ENCODE data around the gene HUS1. TPM values are rescaled to one million over a fixed set of nuclear protein-coding genes. Genes with fewer than 3 reads are reported as not detected.
A peak's percentile ranks its signal among the peaks of the same experiment; 100 is the strongest.

The HUS1 gene
- total and polyA plus RNA-seq, 2 of the 8 experiments (the other 6 are each of a cell fraction or from before 2014, with no cell fraction given) = 15.0 to 33.0 TPM

DNA sequence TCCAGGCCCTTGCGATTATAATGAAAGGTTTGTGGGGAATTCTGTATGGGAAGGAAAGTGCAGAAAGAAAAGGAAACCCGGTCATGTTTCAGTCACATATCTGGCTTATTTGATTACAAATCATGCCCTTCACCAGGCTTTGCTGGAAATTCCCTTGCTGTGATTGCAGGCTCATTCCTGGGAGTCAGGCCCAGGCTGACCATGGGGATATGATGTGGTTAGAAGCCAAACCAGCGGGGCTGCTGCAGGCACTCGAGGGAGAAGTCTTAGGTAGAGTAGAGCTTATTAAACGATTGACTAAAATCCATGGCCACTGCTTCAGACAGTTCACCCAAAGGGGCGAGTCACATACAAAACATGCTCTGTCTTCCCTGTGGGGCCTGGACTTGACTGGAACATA, 47.4 kb downstream of the HUS1 start:
- H2BK15ac ChIP-seq (ENCODE audit: low read length) = no peak overlapping the region
- no peak overlapping the region for H3K27ac ChIP-seq (ENCODE audit: low read depth, low read length)
- no peak overlapping the region for H3K4me2 ChIP-seq (ENCODE audit: insufficient read depth in 1 of 2, low read depth in 2 of 2, low read length in 2 of 2)
- no peak overlapping the region for H3K56ac ChIP-seq (replicated peaks; ENCODE audit: insufficient read length, low read depth, low read length)
- no peak overlapping the region for H2AK5ac ChIP-seq (ENCODE audit: low read depth, low read length)
- 0 out of 2 replicates have a peak overlapping the region, but pooled peaks have one; percentile 1 for H4K8ac ChIP-seq (ENCODE audit: extremely low read depth, insufficient read depth, low read length)
- DNase-seq (ENCODE audit: low read depth in 1 of 2, low spot score in 2 of 2) (no peak), FAIRE-seq (no peak)
- no peaks in the 10 kb centered on the region for H3K23me2 ChIP-seq (ENCODE audit: low read depth, low read length)
- H4K20me1 ChIP-seq (replicated peaks in 1 of 2; ENCODE audit: control insufficient read depth in 1 of 2, insufficient read depth in 2 of 2, low read length in 2 of 2) = no peaks in the 10 kb centered on the region
- CTCF ChIA-PET (ENCODE audit: partially characterized antibody) = interaction anchor here (1.3 to 1.5 kb wide), 2 partner anchors 12 to 16 kb away, joined by 3 to 10 read pairs; no protein-coding TSS in a partner anchor
- H2BK5ac ChIP-seq (ENCODE audit: low read depth, low read length) = no peak overlapping the region
- no peaks in the 10 kb centered on the region for H3K36me3 ChIP-seq (ENCODE audit: control insufficient read depth in 2 of 4, insufficient read depth in 4 of 4, low read length in 3 of 4)
- no peaks in the 10 kb centered on the region; a peak in 1 of 7 replicates for H3K4me1 ChIP-seq (replicated peaks in 1 of 4; ENCODE audit: control insufficient read depth in 3 of 4, insufficient read depth in 4 of 4, low read length in 3 of 4)
- no peak overlapping the region for H4K91ac ChIP-seq (replicated peaks; ENCODE audit: insufficient read length, low read length)
- no peak overlapping the region for H4K5ac ChIP-seq (ENCODE audit: insufficient read length, low read depth, low read length)
- no peak overlapping the region for H2AFZ ChIP-seq (ENCODE audit: low read length)
- H3K9me3 ChIP-seq (ENCODE audit: insufficient read depth in 2 of 2, low read depth in 1 of 2, low read length in 1 of 2) = no peaks in the 10 kb centered on the region
- no peak overlapping the region for H2BK120ac ChIP-seq (replicated peaks; ENCODE audit: low read depth, low read length)
- H3K9ac ChIP-seq (replicated peaks in 1 of 4; ENCODE audit: extremely low read depth in 1 of 4, low read depth in 3 of 4, low read length in 3 of 4) = no peak overlapping the region
- H2BK12ac ChIP-seq (ENCODE audit: low read depth, low read length) = no peak overlapping the region
- H3K23ac ChIP-seq (ENCODE audit: insufficient read length) = no peak overlapping the region
- no peaks in the 10 kb centered on the region for H3K79me2 ChIP-seq (ENCODE audit: control insufficient read depth in 1 of 2, insufficient read depth in 2 of 2, low read length in 2 of 2)
- no peak overlapping the region for H2BK20ac ChIP-seq (ENCODE audit: low read length)
- no peak overlapping the region for H3K4ac ChIP-seq (replicated peaks; ENCODE audit: insufficient read length, low read depth, low read length)
- no peaks in the 10 kb centered on the region for H3K79me1 ChIP-seq (ENCODE audit: low read depth, low read length)
- 79% methylated on average over 6 of the region's 6 CpGs; no CpG with 5 or more reads in 1 of the 2 experiments for WGBS, 2 experiments (ENCODE audit: extremely low coverage in 1 of 2, insufficient coverage in 1 of 2, insufficient read length in 1 of 2, insufficient replicate concordance in 2 of 2, low coverage in 1 of 2, low lambda C conversion rate in 2 of 2, missing lambda C conversion rate in 1 of 2)
- H3K14ac ChIP-seq (ENCODE audit: insufficient read length) = no peak overlapping the region
- H3K18ac ChIP-seq (ENCODE audit: extremely low read depth, low read length) = no peak overlapping the region
- H3K4me3 ChIP-seq (ENCODE audit: extremely low read depth in 1 of 4, insufficient read depth in 2 of 4, low read depth in 3 of 4, low read length in 4 of 4) = no peak overlapping the region
- POLR2A ChIA-PET (ENCODE audit: partially characterized antibody) = no interaction called here
- H3K27me3 ChIP-seq (replicated peaks in 1 of 4; ENCODE audit: control insufficient read depth in 3 of 4, extremely low read depth in 1 of 4, insufficient read depth in 3 of 4, low read length in 3 of 4) = no peaks in the 10 kb centered on the region
- TF ChIP-seq ASH2L (IDR thresholded peaks at IDR 0.05; ENCODE audit: low read length) (no peak), FOSL1 (IDR thresholded peaks at IDR 0.05; ENCODE audit: insufficient read depth, low read depth, low read length) (no peak), JUN (IDR thresholded peaks at IDR 0.05; ENCODE audit: low read depth, low read length) (no peak), SP2 (IDR thresholded peaks at IDR 0.05; ENCODE audit: low read length) (no peak), TEAD4 (IDR thresholded peaks at IDR 0.05; ENCODE audit: low read depth, low read length) (no peak), RXRA (IDR thresholded peaks at IDR 0.05; ENCODE audit: insufficient read depth, low read depth, low read length) (no peak), NANOG (IDR thresholded peaks at IDR 0.05; ENCODE audit: insufficient read depth, low read depth, low read length, poor library complexity, severe bottlenecking) (no peak), RFX5 (IDR thresholded peaks at IDR 0.05; ENCODE audit: borderline replicate concordance, low read depth, low read length) (no peak), SRF (IDR thresholded peaks at IDR 0.05; ENCODE audit: low read depth, low read length) (no peak), BCL11A (IDR thresholded peaks at IDR 0.05; ENCODE audit: low read depth in 2 of 2, low read length in 2 of 2) (no peak), POLR2AphosphoS5 (IDR thresholded peaks at IDR 0.05; ENCODE audit: low read depth, low read length) (no peak), TAF7 (optimal IDR thresholded peaks at IDR 0.05; ENCODE audit: borderline replicate concordance, low read depth, low read length) (no peak)
- TF ChIP-seq, protein P1, sequence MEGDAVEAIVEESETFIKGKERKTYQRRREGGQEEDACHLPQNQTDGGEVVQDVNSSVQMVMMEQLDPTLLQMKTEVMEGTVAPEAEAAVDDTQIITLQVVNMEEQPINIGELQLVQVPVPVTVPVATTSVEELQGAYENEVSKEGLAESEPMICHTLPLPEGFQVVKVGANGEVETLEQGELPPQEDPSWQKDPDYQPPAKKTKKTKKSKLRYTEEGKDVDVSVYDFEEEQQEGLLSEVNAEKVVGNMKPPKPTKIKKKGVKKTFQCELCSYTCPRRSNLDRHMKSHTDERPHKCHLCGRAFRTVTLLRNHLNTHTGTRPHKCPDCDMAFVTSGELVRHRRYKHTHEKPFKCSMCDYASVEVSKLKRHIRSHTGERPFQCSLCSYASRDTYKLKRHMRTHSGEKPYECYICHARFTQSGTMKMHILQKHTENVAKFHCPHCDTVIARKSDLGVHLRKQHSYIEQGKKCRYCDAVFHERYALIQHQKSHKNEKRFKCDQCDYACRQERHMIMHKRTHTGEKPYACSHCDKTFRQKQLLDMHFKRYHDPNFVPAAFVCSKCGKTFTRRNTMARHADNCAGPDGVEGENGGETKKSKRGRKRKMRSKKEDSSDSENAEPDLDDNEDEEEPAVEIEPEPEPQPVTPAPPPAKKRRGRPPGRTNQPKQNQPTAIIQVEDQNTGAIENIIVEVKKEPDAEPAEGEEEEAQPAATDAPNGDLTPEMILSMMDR (IDR thresholded peaks at IDR 0.05; ENCODE audit: control extremely low read depth in 1 of 3, insufficient read depth in 1 of 3, low read depth in 1 of 3, low read length in 3 of 3) = no peak
